Measurements from ENCODE around the gene MRPS2. TPM values are rescaled to one million over a fixed set of nuclear protein-coding genes. Genes with fewer than 3 reads are reported as not detected.

Gene MRPS2
- total RNA-seq: 9.9 and 12.3 TPM in 2 replicates

DNA sequence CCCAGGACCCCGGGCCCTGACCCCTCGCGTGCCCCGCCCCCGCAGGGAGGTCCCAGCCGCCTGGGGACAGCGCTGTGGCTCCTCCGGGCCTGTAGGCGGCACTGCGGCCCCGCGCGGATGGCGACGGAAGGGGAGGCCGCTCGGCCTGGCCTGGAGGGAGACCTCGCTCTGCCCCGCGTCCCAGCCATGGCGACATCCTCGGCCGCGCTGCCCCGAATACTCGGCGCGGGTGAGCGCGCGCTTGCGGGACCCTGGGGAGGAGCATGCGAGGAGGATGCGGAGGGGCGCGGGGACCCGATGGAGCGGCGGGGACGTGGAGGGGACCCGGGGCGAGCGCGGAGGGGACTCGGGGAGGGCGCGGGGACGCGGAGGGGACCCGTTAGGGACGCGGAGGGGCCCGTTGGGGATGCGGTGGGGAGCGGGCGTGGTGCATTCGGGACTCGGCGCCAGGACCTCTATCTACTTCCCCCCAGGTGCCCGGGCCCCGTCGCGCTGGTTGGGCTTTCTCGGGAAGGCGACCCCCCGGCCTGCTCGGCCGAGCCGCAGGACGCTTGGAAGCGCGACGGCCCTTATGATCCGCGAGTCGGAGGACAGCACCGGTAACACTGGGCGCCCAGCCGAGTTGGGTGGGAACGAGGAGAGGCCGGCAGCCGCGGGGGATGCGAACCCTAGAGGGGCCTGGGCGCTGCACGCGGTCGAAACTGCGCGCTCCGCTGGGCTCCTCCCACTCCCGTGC is at the start of gene MRPS2:
TSS of gene MRPS2 (plus strand) at position 158 of the 736 bp plus-strand sequence. CDS start at position 187, 29 bp downstream.

GRCh38 chr9:135479469-135480052 is 20.9 kb upstream of the MRPS2 start, which contains the start of gene PPP1R26:
Gene PPP1R26 (plus strand): TSS chr9:135479782. CDS start chr9:135484511, 4,729 bp downstream.

GRCh38 chr9:135520916-135521607 is 20.6 kb downstream of the MRPS2 start, which contains the start of gene LCN1:
Gene LCN1 (plus strand): TSS chr9:135521440. CDS start chr9:135521498, 58 bp downstream.

DNA sequence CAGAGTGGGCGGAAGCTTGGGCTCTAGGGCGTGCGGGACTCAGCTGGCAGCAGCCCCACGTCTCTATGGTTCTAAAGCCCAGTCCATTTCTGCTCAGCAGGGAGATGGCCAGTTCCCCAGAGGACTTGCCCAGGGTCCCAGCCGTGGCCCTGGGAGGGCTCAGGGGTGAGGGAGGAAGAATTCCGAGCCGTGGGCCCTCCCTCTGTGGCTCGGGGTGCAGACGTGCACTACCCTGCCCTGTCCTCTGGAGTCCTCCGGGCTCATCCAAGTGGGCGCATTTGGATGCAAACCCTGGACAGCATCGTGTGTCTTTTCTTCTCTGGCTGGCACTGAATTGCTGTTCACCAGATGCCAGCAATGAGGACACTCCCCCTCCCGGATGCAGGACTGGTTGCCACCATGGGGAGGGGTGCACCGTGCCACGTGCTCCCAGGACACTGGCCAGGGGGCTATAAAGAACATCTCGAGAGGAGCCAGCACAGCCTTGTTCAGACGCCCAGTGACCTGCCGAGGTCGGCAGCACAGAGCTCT is 45.2 kb downstream of the MRPS2 start, which contains the start of gene OBP2A:
TSS of gene OBP2A (plus strand) at position 481 of the 531 bp plus-strand sequence. CDS start 55 bp downstream, outside the sequence.

Other genes starting within 250 kb of the MRPS2 start
- 9.1 and 10.0 TPM in 2 replicates for gene PPP1R26, start 20.9 kb upstream of the MRPS2 start, total RNA-seq
- not detected in 2 replicates for gene LCN1, start 20.8 kb downstream of the MRPS2 start, total RNA-seq
- gene OBP2A, start 45.4 kb downstream of the MRPS2 start, total RNA-seq: not detected in 2 replicates
- gene PAEP, start 61.1 kb downstream of the MRPS2 start, total RNA-seq: not detected in 2 replicates
- gene GLT6D1, start 138.9 kb downstream of the MRPS2 start, total RNA-seq: not detected in 2 replicates
- not detected in 2 replicates for gene LCN9, start 162.6 kb downstream of the MRPS2 start, total RNA-seq
- gene SOHLH1, start 198.8 kb downstream of the MRPS2 start, total RNA-seq: not detected in 2 replicates
- gene KCNT1, start 201.5 kb downstream of the MRPS2 start, total RNA-seq: not detected in 2 replicates